DOHH2 (cell line): ENCODE data around the gene OR2M2.

Experiments used
- EZH2phosphoT487 ChIP-seq: fragments of 200-600 bp; sonication (generic); IDR thresholded peaks from 2 replicates; pipeline ENCODE4 v1.6.1; 2017; ENCODE audit warnings: borderline replicate concordance, mild to moderate bottlenecking, antibody characterized with exemption, low read length, moderate library complexity, mixed read lengths
- TF ChIP-seq, protein P1 (sequence below): fragments of 200-600 bp; sonication (generic); IDR thresholded peaks from one replicate; pipeline ENCODE4 v1.5.1; 2014; ENCODE audit warnings: antibody characterized with exemption, mild to moderate bottlenecking, low read depth, low read length; ENCODE audit not compliant: poor library complexity, severe bottlenecking

GRCh38 chr1:248194117-248194516 is 19.5 kb downstream of the OR2M2 start:
- TF ChIP-seq, protein P1, sequence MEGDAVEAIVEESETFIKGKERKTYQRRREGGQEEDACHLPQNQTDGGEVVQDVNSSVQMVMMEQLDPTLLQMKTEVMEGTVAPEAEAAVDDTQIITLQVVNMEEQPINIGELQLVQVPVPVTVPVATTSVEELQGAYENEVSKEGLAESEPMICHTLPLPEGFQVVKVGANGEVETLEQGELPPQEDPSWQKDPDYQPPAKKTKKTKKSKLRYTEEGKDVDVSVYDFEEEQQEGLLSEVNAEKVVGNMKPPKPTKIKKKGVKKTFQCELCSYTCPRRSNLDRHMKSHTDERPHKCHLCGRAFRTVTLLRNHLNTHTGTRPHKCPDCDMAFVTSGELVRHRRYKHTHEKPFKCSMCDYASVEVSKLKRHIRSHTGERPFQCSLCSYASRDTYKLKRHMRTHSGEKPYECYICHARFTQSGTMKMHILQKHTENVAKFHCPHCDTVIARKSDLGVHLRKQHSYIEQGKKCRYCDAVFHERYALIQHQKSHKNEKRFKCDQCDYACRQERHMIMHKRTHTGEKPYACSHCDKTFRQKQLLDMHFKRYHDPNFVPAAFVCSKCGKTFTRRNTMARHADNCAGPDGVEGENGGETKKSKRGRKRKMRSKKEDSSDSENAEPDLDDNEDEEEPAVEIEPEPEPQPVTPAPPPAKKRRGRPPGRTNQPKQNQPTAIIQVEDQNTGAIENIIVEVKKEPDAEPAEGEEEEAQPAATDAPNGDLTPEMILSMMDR, result no peak
- no peak for TF ChIP-seq EZH2phosphoT487
